Peyer's patch (tissue), 4 donors: ENCODE results near the gene ACVR2B.

Experiments
- POLR2A ChIP-seq, 2 donors: fragments of 450-650 bp; IDR thresholded peaks; one replicate each; pipeline ENCODE4 v1.5.1; 2017; ENCODE audit warnings: antibody characterized with exemption in 2 of 2, mild to moderate bottlenecking in 2 of 2, moderate library complexity in 2 of 2
- TF ChIP-seq, protein P1 (sequence below), 6 experiments: fragments of 450-650 bp in 4 of 6; fragments of 200-600 bp in 2 of 6; sonication (generic) in 1 of 6; IDR thresholded peaks; one replicate each; pipeline ENCODE4 v1.5.1; 2017 to 2019; ENCODE audit warnings: antibody characterized with exemption in 6 of 6, mild to moderate bottlenecking in 3 of 6, moderate library complexity in 1 of 6

DNA sequence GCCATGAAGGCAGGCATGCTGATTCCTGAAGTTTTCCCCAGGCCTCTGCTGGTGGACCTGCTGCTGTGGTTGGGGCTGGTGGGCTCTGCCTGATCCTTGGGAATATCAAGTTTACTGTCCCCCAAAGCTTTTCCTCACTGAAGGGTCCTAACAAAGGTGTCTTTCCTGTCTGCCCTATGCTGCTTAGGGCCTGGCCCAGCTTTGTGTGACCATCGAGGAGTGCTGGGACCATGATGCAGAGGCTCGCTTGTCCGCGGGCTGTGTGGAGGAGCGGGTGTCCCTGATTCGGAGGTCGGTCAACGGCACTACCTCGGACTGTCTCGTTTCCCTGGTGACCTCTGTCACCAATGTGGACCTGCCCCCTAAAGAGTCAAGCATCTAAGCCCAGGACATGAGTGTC is 29.3 kb downstream of the ACVR2B start:
- TF ChIP-seq, protein P1, sequence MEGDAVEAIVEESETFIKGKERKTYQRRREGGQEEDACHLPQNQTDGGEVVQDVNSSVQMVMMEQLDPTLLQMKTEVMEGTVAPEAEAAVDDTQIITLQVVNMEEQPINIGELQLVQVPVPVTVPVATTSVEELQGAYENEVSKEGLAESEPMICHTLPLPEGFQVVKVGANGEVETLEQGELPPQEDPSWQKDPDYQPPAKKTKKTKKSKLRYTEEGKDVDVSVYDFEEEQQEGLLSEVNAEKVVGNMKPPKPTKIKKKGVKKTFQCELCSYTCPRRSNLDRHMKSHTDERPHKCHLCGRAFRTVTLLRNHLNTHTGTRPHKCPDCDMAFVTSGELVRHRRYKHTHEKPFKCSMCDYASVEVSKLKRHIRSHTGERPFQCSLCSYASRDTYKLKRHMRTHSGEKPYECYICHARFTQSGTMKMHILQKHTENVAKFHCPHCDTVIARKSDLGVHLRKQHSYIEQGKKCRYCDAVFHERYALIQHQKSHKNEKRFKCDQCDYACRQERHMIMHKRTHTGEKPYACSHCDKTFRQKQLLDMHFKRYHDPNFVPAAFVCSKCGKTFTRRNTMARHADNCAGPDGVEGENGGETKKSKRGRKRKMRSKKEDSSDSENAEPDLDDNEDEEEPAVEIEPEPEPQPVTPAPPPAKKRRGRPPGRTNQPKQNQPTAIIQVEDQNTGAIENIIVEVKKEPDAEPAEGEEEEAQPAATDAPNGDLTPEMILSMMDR (IDR thresholded peaks at IDR 0.05) = no peak
- no peak for TF ChIP-seq POLR2A (IDR thresholded peaks at IDR 0.05)
